GM10266 (cell line): ENCODE results near the gene FUZ.

Experiments used
- DNase-seq: peaks from one replicate; pipeline ENCODE4 v3.0.0; 2012; ENCODE audit errors: extremely low spot score
- TF ChIP-seq, protein P1 (sequence below): IDR thresholded peaks from 2 replicates; pipeline ENCODE4 v1.5.1; 2012; ENCODE audit warnings: mild to moderate bottlenecking, low read depth; ENCODE audit not compliant: control insufficient read depth, insufficient read depth; ENCODE audit errors: missing control alignments

FUZ gene

GRCh38 chr19:49803529-49803856, 9.6 kb downstream of the FUZ start:
- DNase-seq = no peak
- TF ChIP-seq, protein P1, sequence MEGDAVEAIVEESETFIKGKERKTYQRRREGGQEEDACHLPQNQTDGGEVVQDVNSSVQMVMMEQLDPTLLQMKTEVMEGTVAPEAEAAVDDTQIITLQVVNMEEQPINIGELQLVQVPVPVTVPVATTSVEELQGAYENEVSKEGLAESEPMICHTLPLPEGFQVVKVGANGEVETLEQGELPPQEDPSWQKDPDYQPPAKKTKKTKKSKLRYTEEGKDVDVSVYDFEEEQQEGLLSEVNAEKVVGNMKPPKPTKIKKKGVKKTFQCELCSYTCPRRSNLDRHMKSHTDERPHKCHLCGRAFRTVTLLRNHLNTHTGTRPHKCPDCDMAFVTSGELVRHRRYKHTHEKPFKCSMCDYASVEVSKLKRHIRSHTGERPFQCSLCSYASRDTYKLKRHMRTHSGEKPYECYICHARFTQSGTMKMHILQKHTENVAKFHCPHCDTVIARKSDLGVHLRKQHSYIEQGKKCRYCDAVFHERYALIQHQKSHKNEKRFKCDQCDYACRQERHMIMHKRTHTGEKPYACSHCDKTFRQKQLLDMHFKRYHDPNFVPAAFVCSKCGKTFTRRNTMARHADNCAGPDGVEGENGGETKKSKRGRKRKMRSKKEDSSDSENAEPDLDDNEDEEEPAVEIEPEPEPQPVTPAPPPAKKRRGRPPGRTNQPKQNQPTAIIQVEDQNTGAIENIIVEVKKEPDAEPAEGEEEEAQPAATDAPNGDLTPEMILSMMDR = no peak

- DNase-seq = no peak
- TF ChIP-seq, protein P1 = no peak
Observed at GRCh38 chr19:49802836-49803528, 10.1 kb downstream of the FUZ start.

GRCh38 chr19:49801966-49802661, 11.0 kb downstream of the FUZ start:
- TF ChIP-seq, protein P1 = no peak
- DNase-seq = no peak

GRCh38 chr19:49801401-49801888, 11.6 kb downstream of the FUZ start:
- TF ChIP-seq, protein P1 = no peak
- DNase-seq = no peak

- DNase-seq = no peak
- TF ChIP-seq, protein P1 = no peak
Observed at GRCh38 chr19:49800771-49801170, 12.3 kb downstream of the FUZ start.

DNA sequence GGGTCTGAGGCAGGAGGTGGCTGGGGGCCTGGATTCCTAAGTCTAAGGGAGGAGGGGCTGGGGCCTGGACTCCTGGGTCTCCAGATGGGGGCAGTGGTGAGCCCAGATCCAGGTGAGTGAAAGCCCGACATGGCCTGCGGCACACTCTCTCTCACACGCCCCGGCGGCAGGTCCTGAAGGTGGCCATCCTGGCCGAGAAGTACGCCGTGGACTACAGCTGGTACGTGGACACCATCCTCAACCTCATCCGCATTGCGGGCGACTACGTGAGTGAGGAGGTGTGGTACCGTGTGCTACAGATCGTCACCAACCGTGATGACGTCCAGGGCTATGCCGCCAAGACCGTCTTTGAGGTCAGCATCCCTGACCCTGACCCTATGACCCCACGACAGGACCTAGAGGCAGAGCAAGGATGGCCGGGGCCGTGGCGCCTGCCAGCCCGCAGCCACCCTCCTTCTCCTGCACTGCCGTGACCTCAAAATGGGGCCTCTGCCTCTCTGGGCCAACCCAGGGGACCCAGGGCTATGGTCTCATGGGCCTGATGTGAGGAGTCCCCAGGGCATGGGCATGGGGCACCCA, 13.2 kb downstream of the FUZ start:
- no peak for DNase-seq
- TF ChIP-seq, protein P1 = no peak
